ENCODE results near the gene NAALADL2.
"Not testable (repeated sequence)": the region's sequence is repeated elsewhere in the genome, so short reads cannot be mapped to it uniquely, and the experiment has no call there.

Gene NAALADL2

GRCh38 chr3:175526609-175527280 lies 667.6 kb downstream of the NAALADL2 start:
- no peak for DNase-seq

- DNase-seq = not testable (repeated sequence)
These were observed 669.6 kb downstream of the NAALADL2 start for GRCh38 chr3:175528693-175529092.

- DNase-seq = no peak
These were observed 676.2 kb downstream of the NAALADL2 start for GRCh38 chr3:175535351-175535750.

GRCh38 chr3:175546115-175546514 lies 687.0 kb downstream of the NAALADL2 start:
- no peak for DNase-seq

- no peak for DNase-seq
These were observed 693.8 kb downstream of the NAALADL2 start for GRCh38 chr3:175552929-175553328.

GRCh38 chr3:175554801-175555200 lies 695.7 kb downstream of the NAALADL2 start:
- DNase-seq = no peak

- DNase-seq = no peak
These were observed 699.1 kb downstream of the NAALADL2 start for GRCh38 chr3:175558261-175558660.

- no peak for DNase-seq
These were observed 705.2 kb downstream of the NAALADL2 start for GRCh38 chr3:175564363-175564762.

- DNase-seq = no peak
These were observed 712.0 kb downstream of the NAALADL2 start for GRCh38 chr3:175571096-175571495.

GRCh38 chr3:175573226-175573625 lies 714.1 kb downstream of the NAALADL2 start:
- DNase-seq = no peak

GRCh38 chr3:175580318-175580717 lies 721.2 kb downstream of the NAALADL2 start:
- no peak for DNase-seq

GRCh38 chr3:175585898-175586297 lies 726.8 kb downstream of the NAALADL2 start:
- DNase-seq = no peak

- no peak for DNase-seq
These were observed 731.6 kb downstream of the NAALADL2 start for GRCh38 chr3:175590745-175591144.

GRCh38 chr3:175591375-175591774 lies 732.2 kb downstream of the NAALADL2 start:
- no peak for DNase-seq

- DNase-seq = no peak
These were observed 734.2 kb downstream of the NAALADL2 start for GRCh38 chr3:175593331-175593730.

- DNase-seq = no peak
These were observed 739.6 kb downstream of the NAALADL2 start for GRCh38 chr3:175598740-175599139.

- DNase-seq = no peak
These were observed 742.4 kb downstream of the NAALADL2 start for GRCh38 chr3:175601521-175601920.

GRCh38 chr3:175605851-175606250 lies 746.7 kb downstream of the NAALADL2 start:
- DNase-seq = no peak

- DNase-seq = no peak
These were observed 747.6 kb downstream of the NAALADL2 start for GRCh38 chr3:175606650-175607318.

GRCh38 chr3:175608356-175608755 lies 749.2 kb downstream of the NAALADL2 start:
- DNase-seq = no peak

GRCh38 chr3:175608911-175609310 lies 749.8 kb downstream of the NAALADL2 start:
- DNase-seq = no peak

- no peak for DNase-seq
These were observed 753.5 kb downstream of the NAALADL2 start for GRCh38 chr3:175612487-175613196.

- DNase-seq = not testable (repeated sequence)
These were observed 755.0 kb downstream of the NAALADL2 start for GRCh38 chr3:175614107-175614506.

GRCh38 chr3:175617247-175617646 lies 758.1 kb downstream of the NAALADL2 start:
- no peak for DNase-seq
